GM23338 (cell line): ENCODE measurements around the gene CACNA1G. TPM values are rescaled to one million over a fixed set of nuclear protein-coding genes. Genes with fewer than 3 reads are reported as not detected.
A peak's percentile ranks its signal among the peaks of the same experiment; 100 is the strongest.

Experiments
- ATAC-seq: fragments of 200-7000 bp; cut with Tn5 transposase; 3 replicates; pipeline ENCODE4 v1.9.1; 2020
- DNase-seq: peaks from one replicate; pipeline ENCODE4 v3.0.0-alpha.2; 2015; ENCODE audit warnings: low spot score
- H2AFZ ChIP-seq: fragments of 200-600 bp; sonication (generic); 2 replicates; pipeline ENCODE4 v1.8.0; 2016; ENCODE audit warnings: antibody characterized with exemption, mild to moderate bottlenecking, moderate library complexity
- H3F3A ChIP-seq: fragments of 200-600 bp; sonication (generic); replicated peaks from 2 replicates; pipeline ENCODE4 v1.8.0; 2017; ENCODE audit warnings: antibody characterized with exemption, mixed run types, low read depth
- H3K27ac ChIP-seq: fragments of 200-600 bp; sonication (generic); 2 replicates; pipeline ENCODE4 v1.6.1; 2016; ENCODE audit warnings: low read depth
- H3K27me3 ChIP-seq: fragments of 200-600 bp; sonication (generic); 2 replicates; pipeline ENCODE4 v1.8.0; 2016; ENCODE audit warnings: mild to moderate bottlenecking, mixed run types, moderate library complexity; ENCODE audit not compliant: insufficient read depth
- H3K36me3 ChIP-seq: fragments of 200-600 bp; sonication (generic); 2 replicates; pipeline ENCODE4 v1.8.0; 2016; ENCODE audit warnings: mild to moderate bottlenecking; ENCODE audit not compliant: insufficient read depth
- H3K4me1 ChIP-seq: fragments of 200-600 bp; sonication (generic); 2 replicates; pipeline ENCODE4 v1.8.0; 2016; ENCODE audit warnings: mild to moderate bottlenecking, moderate library complexity; ENCODE audit not compliant: insufficient read depth
- H3K4me2 ChIP-seq: fragments of 200-600 bp; sonication (generic); 2 replicates; pipeline ENCODE4 v1.7.1; 2017; ENCODE audit warnings: mixed run types
- H3K4me3 ChIP-seq: fragments of 200-600 bp; sonication (generic); 2 replicates; pipeline ENCODE4 v1.6.1; 2016; ENCODE audit warnings: mixed run types
- H3K79me2 ChIP-seq: fragments of 200-600 bp; sonication (generic); replicated peaks from 2 replicates; pipeline ENCODE4 v1.8.0; 2017; ENCODE audit warnings: mild to moderate bottlenecking; ENCODE audit not compliant: insufficient read depth
- H3K9me2 ChIP-seq: fragments of 200-600 bp; sonication (generic); 2 replicates; pipeline ENCODE4 v1.8.0; 2017; ENCODE audit not compliant: insufficient read depth
- H4K20me1 ChIP-seq: fragments of 200-600 bp; sonication (generic); replicated peaks from 2 replicates; pipeline ENCODE4 v1.8.0; 2017; ENCODE audit warnings: mild to moderate bottlenecking; ENCODE audit not compliant: insufficient read depth
- H3K27ac Mint-ChIP-seq: 2 replicates; pipeline ENCODE4 v1.8.0; 2020; ENCODE audit warnings: inconsistent platforms, mild to moderate bottlenecking, moderate library complexity, mixed read lengths
- H3K27me3 Mint-ChIP-seq: 3 replicates; pipeline ENCODE4 v1.8.0; 2022; ENCODE audit warnings: low read depth, mild to moderate bottlenecking, moderate library complexity, mixed read lengths, inconsistent platforms; ENCODE audit not compliant: insufficient read depth, poor library complexity
- H3K36me3 Mint-ChIP-seq: 3 replicates; pipeline ENCODE4 v1.8.0; 2021; ENCODE audit warnings: low read depth, mild to moderate bottlenecking, inconsistent platforms, moderate library complexity, mixed read lengths
- H3K4me1 Mint-ChIP-seq: 3 replicates; pipeline ENCODE4 v1.8.0; 2020; ENCODE audit warnings: mild to moderate bottlenecking, inconsistent platforms, mixed read lengths
- H3K4me3 Mint-ChIP-seq: 3 replicates; pipeline ENCODE4 v1.8.0; 2021; ENCODE audit warnings: moderate library complexity, mild to moderate bottlenecking, inconsistent platforms, mixed read lengths
- H3K9me3 Mint-ChIP-seq: 3 replicates; pipeline ENCODE4 v1.8.0; 2020; ENCODE audit warnings: moderate library complexity, mild to moderate bottlenecking, inconsistent platforms, mixed read lengths
- CREB1 ChIP-seq: fragments of 250-450 bp; sonication (Bioruptor Pico); IDR thresholded peaks from 2 replicates; pipeline ENCODE4 v1.5.0; 2020; ENCODE audit warnings: low read depth, mild to moderate bottlenecking, moderate library complexity
- CTCF ChIP-seq, 2 experiments: fragments of 200-600 bp in 1 of 2; sonication (generic) in 1 of 2; conservative IDR thresholded peaks; 2 replicates each; pipeline versions ENCODE4 v1.5.1 to v1.6.1; 2016 to 2017; ENCODE audit warnings: antibody characterized with exemption in 2 of 2, low read depth in 2 of 2, mild to moderate bottlenecking in 2 of 2, moderate library complexity in 1 of 2
- ETS1 ChIP-seq: IDR thresholded peaks from 2 replicates; pipeline ENCODE4 v1.6.1; 2016; ENCODE audit warnings: antibody characterized with exemption
- NANOG ChIP-seq: IDR thresholded peaks from 2 replicates; pipeline ENCODE4 v1.6.1; 2016; ENCODE audit warnings: antibody characterized with exemption, borderline replicate concordance
- POLR2AphosphoS5 ChIP-seq: IDR thresholded peaks from 2 replicates; pipeline ENCODE4 v1.6.1; 2016; ENCODE audit warnings: antibody characterized with exemption, low read depth
- STAT1 ChIP-seq: IDR thresholded peaks from one replicate; pipeline ENCODE4 v1.6.1; 2016; ENCODE audit warnings: antibody characterized with exemption; ENCODE audit not compliant: unreplicated experiment
- ZNF114 ChIP-seq: fragments of 250-450 bp; sonication (Bioruptor Pico); IDR thresholded peaks from 2 replicates; pipeline ENCODE4 v1.5.0; 2020; ENCODE audit warnings: mild to moderate bottlenecking, moderate library complexity
- polyA plus RNA-seq: library from polyadenylated mRNA; unstranded; fragments of >200 nt; fragmentation: Nextera tagmentation; extraction: Ambion mirVana; gene quantifications from 2 replicates; pipeline ENCODE4 v1.2.1, GENCODE V29; 2016
- total RNA-seq: library from RNA; depleted of rRNA; stranded (reverse); fragments of >200 nt; shearing (Covaris generic); gene quantifications from 2 replicates; pipeline ENCODE4 v1.2.3, GENCODE V29; 2014
- TF ChIP-seq, protein P1 (sequence below): IDR thresholded peaks from one replicate; pipeline ENCODE4 v1.6.1; 2018; ENCODE audit warnings: antibody characterized with exemption; ENCODE audit not compliant: unreplicated experiment

Gene CACNA1G
- total and polyA plus RNA-seq, 2 experiments from 2014 or later: 1.4 to 5.1 TPM

GRCh38 chr17:50601823-50602375 is 41.4 kb downstream of the CACNA1G start (continued):
- TF ChIP-seq ZNF114 (no peak), ETS1 (no peak), STAT1 (no peak), POLR2AphosphoS5 (no peak), CREB1 (CRISPR knock-in tag) (no peak), NANOG (no peak)
- TF ChIP-seq, protein P1, sequence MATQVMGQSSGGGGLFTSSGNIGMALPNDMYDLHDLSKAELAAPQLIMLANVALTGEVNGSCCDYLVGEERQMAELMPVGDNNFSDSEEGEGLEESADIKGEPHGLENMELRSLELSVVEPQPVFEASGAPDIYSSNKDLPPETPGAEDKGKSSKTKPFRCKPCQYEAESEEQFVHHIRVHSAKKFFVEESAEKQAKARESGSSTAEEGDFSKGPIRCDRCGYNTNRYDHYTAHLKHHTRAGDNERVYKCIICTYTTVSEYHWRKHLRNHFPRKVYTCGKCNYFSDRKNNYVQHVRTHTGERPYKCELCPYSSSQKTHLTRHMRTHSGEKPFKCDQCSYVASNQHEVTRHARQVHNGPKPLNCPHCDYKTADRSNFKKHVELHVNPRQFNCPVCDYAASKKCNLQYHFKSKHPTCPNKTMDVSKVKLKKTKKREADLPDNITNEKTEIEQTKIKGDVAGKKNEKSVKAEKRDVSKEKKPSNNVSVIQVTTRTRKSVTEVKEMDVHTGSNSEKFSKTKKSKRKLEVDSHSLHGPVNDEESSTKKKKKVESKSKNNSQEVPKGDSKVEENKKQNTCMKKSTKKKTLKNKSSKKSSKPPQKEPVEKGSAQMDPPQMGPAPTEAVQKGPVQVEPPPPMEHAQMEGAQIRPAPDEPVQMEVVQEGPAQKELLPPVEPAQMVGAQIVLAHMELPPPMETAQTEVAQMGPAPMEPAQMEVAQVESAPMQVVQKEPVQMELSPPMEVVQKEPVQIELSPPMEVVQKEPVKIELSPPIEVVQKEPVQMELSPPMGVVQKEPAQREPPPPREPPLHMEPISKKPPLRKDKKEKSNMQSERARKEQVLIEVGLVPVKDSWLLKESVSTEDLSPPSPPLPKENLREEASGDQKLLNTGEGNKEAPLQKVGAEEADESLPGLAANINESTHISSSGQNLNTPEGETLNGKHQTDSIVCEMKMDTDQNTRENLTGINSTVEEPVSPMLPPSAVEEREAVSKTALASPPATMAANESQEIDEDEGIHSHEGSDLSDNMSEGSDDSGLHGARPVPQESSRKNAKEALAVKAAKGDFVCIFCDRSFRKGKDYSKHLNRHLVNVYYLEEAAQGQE: no peak

- no peak overlapping the region for H3K4me3 Mint-ChIP-seq
- no peak overlapping the region for H3K27ac ChIP-seq
- no peaks in the 10 kb centered on the region for H3K4me1 ChIP-seq
- H3K27me3 ChIP-seq: no peaks in the 10 kb centered on the region
- no peak overlapping the region for H3K27ac Mint-ChIP-seq
- no peak overlapping the region for H2AFZ ChIP-seq
- no peaks in the 10 kb centered on the region for H3K36me3 ChIP-seq
- no peaks in the 10 kb centered on the region for H3K79me2 ChIP-seq
- H3K4me3 ChIP-seq: no peak overlapping the region
- H3K4me2 ChIP-seq: no peak overlapping the region
- peaks cover 18% of the 10 kb centered on the region for H3K27me3 Mint-ChIP-seq
- H3K4me1 Mint-ChIP-seq: peaks cover 24% of the 10 kb centered on the region
- no peaks in the 10 kb centered on the region for H3F3A ChIP-seq
- ATAC-seq (no peak), DNase-seq (no peak)
- no peaks in the 10 kb centered on the region for H3K36me3 Mint-ChIP-seq
- H4K20me1 ChIP-seq: no peaks in the 10 kb centered on the region
- no peaks in the 10 kb centered on the region for H3K9me2 ChIP-seq
- TF ChIP-seq ZNF114: no peak
- no peaks in the 10 kb centered on the region; the same call in 1 of the 3 replicates for H3K9me3 Mint-ChIP-seq
Observed at GRCh38 chr17:50602836-50603235, 42.3 kb downstream of the CACNA1G start.

- Histone ChIP-seq H3K4me2 (no peak overlapping the region), H2AFZ (no peak overlapping the region), H3K27me3 (no peaks in the 10 kb centered on the region), H4K20me1 (no peaks in the 10 kb centered on the region), H3K27ac (no peak overlapping the region), H3K79me2 (no peaks in the 10 kb centered on the region), H3K4me3 (no peak overlapping the region), H3K36me3 (no peaks in the 10 kb centered on the region), H3F3A (no peaks in the 10 kb centered on the region), H3K9me2 (no peaks in the 10 kb centered on the region), H3K4me1 (no peaks in the 10 kb centered on the region)
- H3K27me3 Mint-ChIP-seq: peaks cover 18% of the 10 kb centered on the region
- DNase-seq (peak; percentile 72), ATAC-seq (peak; percentile 82)
- H3K4me3 Mint-ChIP-seq: no peak overlapping the region
- H3K27ac Mint-ChIP-seq: no peak overlapping the region
- peaks cover 24% of the 10 kb centered on the region for H3K4me1 Mint-ChIP-seq
- H3K36me3 Mint-ChIP-seq: no peaks in the 10 kb centered on the region
- no peaks in the 10 kb centered on the region; the same call in 2 of the 3 replicates for H3K9me3 Mint-ChIP-seq
- peak; percentile 21 to 34; a peak in 1 of 4 replicates for TF ChIP-seq CTCF (conservative IDR thresholded peaks at IDR 0.05; ENCODE audit: low read depth in 2 of 2)
Observed at GRCh38 chr17:50603340-50603739, 42.8 kb downstream of the CACNA1G start.
